KMS-11 (cell line): Measurements from ENCODE around the gene ZNF624.
"Not testable (repeated sequence)": the region's sequence is repeated elsewhere in the genome, so short reads cannot be mapped to it uniquely, and the experiment has no call there.

Experiments used
- H2AFZ ChIP-seq: fragments of 200-600 bp; sonication (generic); 2 replicates; pipeline ENCODE4 v1.6.1; 2016; ENCODE audit warnings: antibody characterized with exemption, mixed run types, low read depth
- H3K27ac ChIP-seq: fragments of 200-600 bp; sonication (generic); 2 replicates; pipeline ENCODE4 v1.6.1; 2016; ENCODE audit warnings: mild to moderate bottlenecking, mixed run types
- H3K27me3 ChIP-seq: fragments of 200-600 bp; sonication (generic); 2 replicates; pipeline ENCODE4 v1.6.1; 2017; ENCODE audit warnings: mild to moderate bottlenecking, low read depth, mixed run types, moderate library complexity; ENCODE audit not compliant: insufficient read depth
- H3K36me3 ChIP-seq: fragments of 200-600 bp; sonication (generic); 2 replicates; pipeline ENCODE4 v1.6.1; 2017; ENCODE audit warnings: mild to moderate bottlenecking, mixed run types; ENCODE audit not compliant: insufficient read depth
- H3K4me1 ChIP-seq: fragments of 200-600 bp; sonication (generic); 2 replicates; pipeline ENCODE4 v1.6.1; 2016; ENCODE audit warnings: mild to moderate bottlenecking, low read depth, mixed run types; ENCODE audit not compliant: poor library complexity, severe bottlenecking
- H3K4me2 ChIP-seq: fragments of 200-600 bp; sonication (generic); 2 replicates; pipeline ENCODE4 v1.7.0; 2016; ENCODE audit warnings: mild to moderate bottlenecking, mixed run types
- H3K4me3 ChIP-seq: fragments of 200-600 bp; sonication (generic); IDR thresholded peaks from 2 replicates; pipeline ENCODE4 v1.6.1; 2017; ENCODE audit warnings: low read depth, low read length, mixed read lengths; ENCODE audit not compliant: insufficient read depth
- H3K79me2 ChIP-seq: fragments of 200-600 bp; sonication (generic); 2 replicates; pipeline ENCODE4 v1.6.1; 2016; ENCODE audit warnings: low read depth, mixed run types; ENCODE audit not compliant: insufficient read depth
- H3K9ac ChIP-seq: fragments of 200-600 bp; sonication (generic); 2 replicates; pipeline ENCODE4 v1.6.1; 2016; ENCODE audit warnings: mild to moderate bottlenecking, mixed run types
- H4K20me1 ChIP-seq: fragments of 200-600 bp; sonication (generic); 2 replicates; pipeline ENCODE4 v1.6.1; 2016; ENCODE audit warnings: mild to moderate bottlenecking, mixed run types; ENCODE audit not compliant: insufficient read depth
- TF ChIP-seq, protein P1 (sequence below): fragments of 200-600 bp; sonication (generic); conservative IDR thresholded peaks from 2 replicates; pipeline ENCODE4 v1.6.1; 2017; ENCODE audit warnings: low read depth, mild to moderate bottlenecking, antibody characterized with exemption, low read length, moderate library complexity, mixed read lengths

ZNF624 gene

GRCh38 chr17:16676676-16677268, 23.1 kb upstream of the ZNF624 start:
- no peaks in the 10 kb centered on the region for H4K20me1 ChIP-seq
- H3K27ac ChIP-seq = no peak overlapping the region
- H3K36me3 ChIP-seq = no peaks in the 10 kb centered on the region
- H3K9ac ChIP-seq = no peak overlapping the region
- no peaks in the 10 kb centered on the region for H3K79me2 ChIP-seq
- H3K4me2 ChIP-seq = no peak overlapping the region
- H2AFZ ChIP-seq = no peak overlapping the region
- H3K27me3 ChIP-seq = no peaks in the 10 kb centered on the region
- H3K4me3 ChIP-seq = no peak overlapping the region
- TF ChIP-seq, protein P1, sequence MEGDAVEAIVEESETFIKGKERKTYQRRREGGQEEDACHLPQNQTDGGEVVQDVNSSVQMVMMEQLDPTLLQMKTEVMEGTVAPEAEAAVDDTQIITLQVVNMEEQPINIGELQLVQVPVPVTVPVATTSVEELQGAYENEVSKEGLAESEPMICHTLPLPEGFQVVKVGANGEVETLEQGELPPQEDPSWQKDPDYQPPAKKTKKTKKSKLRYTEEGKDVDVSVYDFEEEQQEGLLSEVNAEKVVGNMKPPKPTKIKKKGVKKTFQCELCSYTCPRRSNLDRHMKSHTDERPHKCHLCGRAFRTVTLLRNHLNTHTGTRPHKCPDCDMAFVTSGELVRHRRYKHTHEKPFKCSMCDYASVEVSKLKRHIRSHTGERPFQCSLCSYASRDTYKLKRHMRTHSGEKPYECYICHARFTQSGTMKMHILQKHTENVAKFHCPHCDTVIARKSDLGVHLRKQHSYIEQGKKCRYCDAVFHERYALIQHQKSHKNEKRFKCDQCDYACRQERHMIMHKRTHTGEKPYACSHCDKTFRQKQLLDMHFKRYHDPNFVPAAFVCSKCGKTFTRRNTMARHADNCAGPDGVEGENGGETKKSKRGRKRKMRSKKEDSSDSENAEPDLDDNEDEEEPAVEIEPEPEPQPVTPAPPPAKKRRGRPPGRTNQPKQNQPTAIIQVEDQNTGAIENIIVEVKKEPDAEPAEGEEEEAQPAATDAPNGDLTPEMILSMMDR = no peak
- H3K4me1 ChIP-seq = no peaks in the 10 kb centered on the region

DNA sequence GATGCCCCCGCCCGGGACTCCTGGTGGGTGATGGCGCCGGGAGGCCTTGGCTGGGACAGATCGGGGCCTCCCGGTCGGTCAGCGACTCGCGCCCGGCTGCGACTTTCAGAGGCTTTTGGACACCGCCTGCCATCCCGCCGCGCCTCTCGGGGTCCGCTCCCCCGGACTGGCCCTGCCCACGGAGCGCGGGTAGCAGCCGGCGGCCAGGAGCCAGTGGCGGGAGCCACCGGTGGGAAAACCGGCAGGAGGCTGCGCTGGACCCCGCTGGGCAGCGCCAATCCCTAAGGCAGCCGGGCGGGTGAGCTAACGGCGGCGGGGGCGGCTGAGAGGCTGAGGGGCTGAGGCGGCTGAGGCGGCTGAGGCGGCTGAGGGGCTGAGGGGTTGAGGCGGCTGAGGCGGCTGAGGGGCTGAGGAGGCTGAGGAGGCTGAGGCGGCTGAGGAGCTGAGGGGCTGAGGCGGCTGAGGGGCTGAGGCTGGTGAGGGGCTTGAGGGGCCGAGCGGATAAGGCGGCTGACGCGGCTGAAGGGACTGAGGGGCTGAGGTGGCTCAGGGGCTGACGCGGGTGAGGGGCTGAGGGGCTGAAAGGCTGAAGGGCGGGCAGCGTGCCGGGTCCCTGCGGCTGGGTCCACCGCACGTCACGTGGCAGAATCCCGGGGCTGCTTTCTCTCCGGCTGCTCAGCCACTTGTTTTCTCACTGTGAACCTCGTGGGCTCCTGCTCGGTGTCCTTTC, 13.4 kb upstream of the ZNF624 start:
- H3K9ac ChIP-seq, H2AFZ ChIP-seq, H3K4me2 ChIP-seq, H3K4me1 ChIP-seq, H3K27ac ChIP-seq, H3K4me3 ChIP-seq, H3K36me3 ChIP-seq, H4K20me1 ChIP-seq, H3K27me3 ChIP-seq, H3K79me2 ChIP-seq: not testable (repeated sequence)

- H3K27me3 ChIP-seq, H3K4me1 ChIP-seq, H3K27ac ChIP-seq, H3K36me3 ChIP-seq, H2AFZ ChIP-seq, H4K20me1 ChIP-seq, H3K9ac ChIP-seq, H3K4me2 ChIP-seq, H3K4me3 ChIP-seq, H3K79me2 ChIP-seq: not testable (repeated sequence)
Measured at GRCh38 chr17:16666553-16666906, 12.9 kb upstream of the ZNF624 start.

DNA sequence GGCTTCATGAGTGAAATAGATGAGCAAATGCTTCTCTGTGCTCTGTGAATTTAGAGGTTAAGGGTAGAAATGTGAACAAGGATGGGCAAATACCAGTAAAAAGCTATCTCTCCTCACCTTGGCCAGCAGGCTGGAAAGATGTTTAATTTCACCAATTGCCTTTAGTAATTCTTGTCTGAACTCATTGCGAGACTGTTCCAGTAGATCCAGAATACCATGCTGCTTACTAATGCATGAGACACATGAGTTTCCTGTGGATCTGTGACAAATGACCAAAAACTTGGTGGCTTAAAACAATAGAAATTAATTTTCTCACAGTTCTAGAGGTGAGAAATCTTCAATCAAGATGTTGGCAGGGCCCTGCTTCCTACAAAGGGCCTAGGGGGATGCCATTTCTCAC, 9.3 kb upstream of the ZNF624 start:
- no peak overlapping the region for H3K27ac ChIP-seq
- TF ChIP-seq, protein P1 = no peak
- no peaks in the 10 kb centered on the region for H3K79me2 ChIP-seq
- no peak overlapping the region for H3K9ac ChIP-seq
- H3K36me3 ChIP-seq = no peaks in the 10 kb centered on the region
- no peaks in the 10 kb centered on the region for H4K20me1 ChIP-seq
- no peaks in the 10 kb centered on the region for H3K27me3 ChIP-seq
- no peaks in the 10 kb centered on the region for H3K4me1 ChIP-seq
- no peak overlapping the region for H2AFZ ChIP-seq
- no peak overlapping the region for H3K4me3 ChIP-seq
- no peak overlapping the region for H3K4me2 ChIP-seq

DNA sequence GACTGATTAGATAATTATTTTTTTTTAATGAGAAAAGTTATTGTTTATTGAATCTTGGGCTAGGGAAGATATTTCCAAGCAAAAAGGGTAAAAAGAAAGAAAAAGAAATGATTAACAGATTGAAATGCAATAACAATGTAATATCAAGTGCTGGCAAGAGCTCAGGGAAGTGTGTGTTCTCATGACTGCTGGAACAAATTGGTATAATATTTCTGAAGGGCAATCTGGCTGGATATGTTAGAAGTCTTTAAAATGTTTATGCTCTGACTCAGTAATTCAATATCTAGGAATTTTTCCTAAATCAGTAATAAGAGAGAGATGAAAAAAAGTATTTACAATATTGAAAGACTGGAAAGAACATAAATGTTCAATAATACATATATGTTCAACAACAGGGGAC, 7.6 kb upstream of the ZNF624 start:
- Histone ChIP-seq H4K20me1 (no peaks in the 10 kb centered on the region), H3K9ac (no peak overlapping the region), H3K27me3 (no peaks in the 10 kb centered on the region), H3K27ac (no peak overlapping the region), H3K4me1 (no peaks in the 10 kb centered on the region), H3K4me2 (no peak overlapping the region), H2AFZ (no peak overlapping the region), H3K79me2 (no peaks in the 10 kb centered on the region), H3K36me3 (no peaks in the 10 kb centered on the region), H3K4me3 (no peak overlapping the region)
- TF ChIP-seq, protein P1 = no peak
